GM23248 (cell line): Measurements from ENCODE around the gene ST7. TPM values are rescaled to one million over a fixed set of nuclear protein-coding genes. Genes with fewer than 3 reads are reported as not detected.
A peak's percentile ranks its signal among the peaks of the same experiment; 100 is the strongest.

Source experiments
- DNase-seq: peaks from one replicate; pipeline ENCODE4 v3.0.0-alpha.2; 2015
- H2AFZ ChIP-seq: fragments of 200-600 bp; sonication (generic); 2 replicates; pipeline ENCODE4 v1.6.1; 2016; ENCODE audit warnings: antibody characterized with exemption
- H3F3A ChIP-seq: fragments of 200-600 bp; sonication (generic); 2 replicates; pipeline ENCODE4 v1.6.1; 2016; ENCODE audit warnings: mild to moderate bottlenecking, antibody characterized with exemption, mixed run types; ENCODE audit not compliant: insufficient read depth
- H3K27ac ChIP-seq: fragments of 200-600 bp; sonication (generic); 2 replicates; pipeline ENCODE4 v1.5.1; 2016; ENCODE audit warnings: mild to moderate bottlenecking
- H3K27me3 ChIP-seq: fragments of 200-600 bp; sonication (generic); replicated peaks from 2 replicates; pipeline ENCODE4 v1.6.1; 2016; ENCODE audit warnings: mild to moderate bottlenecking; ENCODE audit not compliant: insufficient read depth
- H3K36me3 ChIP-seq: fragments of 200-600 bp; sonication (generic); 2 replicates; pipeline ENCODE4 v1.6.1; 2016; ENCODE audit warnings: low read depth, mild to moderate bottlenecking
- H3K4me1 ChIP-seq: fragments of 200-600 bp; sonication (generic); 2 replicates; pipeline ENCODE4 v1.6.1; 2016; ENCODE audit warnings: mild to moderate bottlenecking; ENCODE audit not compliant: insufficient read depth
- H3K4me2 ChIP-seq: fragments of 200-600 bp; sonication (generic); one replicate; pipeline ENCODE4 v1.6.1; 2016; ENCODE audit warnings: mild to moderate bottlenecking; ENCODE audit not compliant: unreplicated experiment
- H3K4me3 ChIP-seq: fragments of 200-600 bp; sonication (generic); 2 replicates; pipeline ENCODE4 v1.5.1; 2016; ENCODE audit warnings: mild to moderate bottlenecking
- H3K79me2 ChIP-seq: fragments of 200-600 bp; sonication (generic); 2 replicates; pipeline ENCODE4 v1.6.1; 2016; ENCODE audit warnings: mild to moderate bottlenecking; ENCODE audit not compliant: insufficient read depth
- H3K9ac ChIP-seq: fragments of 200-600 bp; sonication (generic); 2 replicates; pipeline ENCODE4 v1.6.1; 2016; ENCODE audit warnings: mild to moderate bottlenecking
- H3K9me2 ChIP-seq: fragments of 200-600 bp; sonication (generic); 2 replicates; pipeline ENCODE4 v1.6.1; 2016; ENCODE audit warnings: mixed run types, mild to moderate bottlenecking, moderate library complexity; ENCODE audit not compliant: insufficient read depth
- H3K9me3 ChIP-seq: fragments of 200-600 bp; sonication (generic); one replicate; pipeline ENCODE4 v1.6.1; 2017; ENCODE audit warnings: low read depth
- H4K20me1 ChIP-seq: fragments of 200-600 bp; sonication (generic); 2 replicates; pipeline ENCODE4 v1.6.0; 2016; ENCODE audit not compliant: insufficient read depth
- EZH2 ChIP-seq: fragments of 200-600 bp; sonication (generic); IDR thresholded peaks from 2 replicates; pipeline ENCODE4 v1.6.1; 2018; ENCODE audit warnings: antibody characterized with exemption, mild to moderate bottlenecking; ENCODE audit not compliant: insufficient read depth, poor library complexity, severe bottlenecking
- EZH2phosphoT487 ChIP-seq: fragments of 200-600 bp; sonication (generic); IDR thresholded peaks from 2 replicates; pipeline ENCODE4 v1.6.1; 2018; ENCODE audit warnings: antibody characterized with exemption, moderate library complexity, mild to moderate bottlenecking, low read depth; ENCODE audit not compliant: insufficient read depth
- WGBS, 2 experiments: methylation state at CpG; one replicate each; pipeline ENCODE4 v1.1.6; 2015 to 2017; ENCODE audit warnings: low lambda C conversion rate in 2 of 2, low coverage in 1 of 2; ENCODE audit errors: missing lambda C conversion rate in 2 of 2; 5-methylcytosine and 5-hydroxymethylcytosine counted together
- in situ Hi-C: fragments of 300-500 bp; cut with MboI; formaldehyde crosslinking; loops from 2 replicates; pipeline ENCODE4 v1.15.0; 2020
- polyA plus RNA-seq: library from polyadenylated mRNA; unstranded; fragments of >200 nt; fragmentation: Nextera tagmentation; extraction: Ambion mirVana; gene quantifications from 2 replicates; pipeline ENCODE4 v1.2.1, GENCODE V29; 2016
- total RNA-seq: library from RNA; depleted of rRNA; stranded (reverse); fragments of >200 nt; shearing (Covaris generic); gene quantifications from 2 replicates; pipeline ENCODE4 v1.2.3, GENCODE V29; 2014

Gene ST7
- total and polyA plus RNA-seq, 2 experiments from 2014 or later: 17.8 to 21.9 TPM

DNA sequence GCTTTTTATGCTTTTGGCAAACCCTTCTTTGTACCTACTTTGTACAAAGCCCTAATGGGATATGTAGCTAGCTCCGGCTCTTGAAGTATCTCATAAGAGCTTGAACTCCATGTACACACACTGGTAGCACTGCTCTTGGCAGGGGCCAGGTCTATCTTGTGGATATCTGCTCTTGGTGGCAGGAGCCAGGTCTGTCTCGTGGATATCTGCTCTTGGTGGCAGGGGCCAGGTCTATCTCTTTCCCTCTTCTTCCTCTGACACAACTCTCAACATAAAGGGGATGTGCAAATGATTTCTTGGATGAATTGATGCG lies 277.7 kb downstream of the ST7 start:
- Histone ChIP-seq H3K4me3 (no peak overlapping the region), H3K27ac (0 out of 2 replicates have a peak overlapping the region, but pooled peaks have one; percentile 57), H3K4me2 (no peak overlapping the region), H3F3A (peaks cover 18% of the 10 kb centered on the region), H3K9me3 (no peaks in the 10 kb centered on the region), H2AFZ (no peak overlapping the region), H4K20me1 (no peaks in the 10 kb centered on the region), H3K79me2 (no peaks in the 10 kb centered on the region), H3K4me1 (peaks cover 21% of the 10 kb centered on the region), H3K9me2 (no peaks in the 10 kb centered on the region), H3K27me3 (no peaks in the 10 kb centered on the region), H3K36me3 (no peaks in the 10 kb centered on the region), H3K9ac (no peak overlapping the region)
- in situ Hi-C loops: no loop called here
- 94 to 95% methylated on average over 3 of the region's 3 CpGs for WGBS, 2 experiments
- DNase-seq: peak; percentile 15
- TF ChIP-seq EZH2 (no peak), EZH2phosphoT487 (no peak)

DNA sequence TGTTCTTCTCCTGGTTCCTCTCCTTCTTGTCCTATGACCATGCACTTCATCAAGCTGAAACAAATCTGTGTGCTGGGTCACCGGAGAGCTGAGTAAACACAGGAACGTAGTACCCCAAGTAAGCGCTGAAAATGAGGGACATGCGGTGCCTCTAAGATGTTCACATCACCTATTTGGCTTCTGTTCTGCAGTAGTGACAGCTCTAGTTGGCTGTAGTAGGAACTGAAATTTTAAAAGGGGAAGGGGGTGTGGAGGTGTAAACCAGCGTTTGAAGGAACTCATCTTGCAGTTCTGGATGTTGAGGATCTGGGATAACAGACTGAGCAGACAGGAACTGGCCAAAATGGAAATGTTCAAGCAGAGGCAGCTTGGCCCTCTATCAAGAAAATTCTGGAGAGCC lies 284.3 kb downstream of the ST7 start:
- DNase-seq: no peak
- no peaks in the 10 kb centered on the region for H3K4me1 ChIP-seq
- no peak overlapping the region for H3K4me2 ChIP-seq
- no peak overlapping the region for H3K27ac ChIP-seq
- no peak overlapping the region for H3K9ac ChIP-seq
- no peak overlapping the region for H3K4me3 ChIP-seq
- WGBS, 2 experiments: 73 to 77% methylated on average over 5 of the region's 5 CpGs
- no peaks in the 10 kb centered on the region for H3K27me3 ChIP-seq
- H4K20me1 ChIP-seq: no peaks in the 10 kb centered on the region
- H3F3A ChIP-seq: no peaks in the 10 kb centered on the region
- H2AFZ ChIP-seq: no peak overlapping the region
- TF ChIP-seq EZH2phosphoT487 (no peak), EZH2 (no peak)
- in situ Hi-C loops: no loop called here
- H3K36me3 ChIP-seq: no peaks in the 10 kb centered on the region
- H3K9me2 ChIP-seq: no peaks in the 10 kb centered on the region
- no peaks in the 10 kb centered on the region for H3K79me2 ChIP-seq
- H3K9me3 ChIP-seq: no peaks in the 10 kb centered on the region

DNA sequence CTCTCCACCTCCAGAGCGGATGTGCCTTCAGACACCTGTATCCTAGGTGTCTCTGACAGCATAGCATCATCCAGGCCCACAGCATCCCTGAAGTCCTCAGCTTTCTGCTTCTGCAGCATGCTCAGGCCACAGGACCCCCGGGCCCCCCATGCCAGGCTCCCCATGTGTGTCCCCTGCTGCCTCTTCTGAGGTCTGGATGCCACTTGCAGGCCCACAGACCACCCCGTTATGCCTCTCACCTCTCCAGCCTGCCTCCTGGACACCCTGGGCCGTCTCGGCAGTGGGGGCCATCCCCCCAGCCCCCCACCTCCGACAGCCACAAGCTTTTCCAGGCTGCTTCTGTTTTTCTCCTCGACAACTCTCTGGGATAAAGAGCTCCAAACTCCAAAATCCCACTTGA lies 285.2 kb downstream of the ST7 start:
- H2AFZ ChIP-seq: no peak overlapping the region
- no peaks in the 10 kb centered on the region for H3K79me2 ChIP-seq
- no peak for TF ChIP-seq EZH2phosphoT487
- no peak for TF ChIP-seq EZH2
- H3K36me3 ChIP-seq: no peaks in the 10 kb centered on the region
- H3K27me3 ChIP-seq: no peaks in the 10 kb centered on the region
- no peak overlapping the region for H3K27ac ChIP-seq
- H3K4me3 ChIP-seq: no peak overlapping the region
- no peak overlapping the region for H3K4me2 ChIP-seq
- no peaks in the 10 kb centered on the region for H3K9me2 ChIP-seq
- no peaks in the 10 kb centered on the region for H4K20me1 ChIP-seq
- H3K9ac ChIP-seq: no peak overlapping the region
- H3K4me1 ChIP-seq: no peaks in the 10 kb centered on the region
- DNase-seq: no peak
- WGBS, 2 experiments: 74 to 79% methylated on average over 6 to 7 of the region's 7 CpGs
- H3F3A ChIP-seq: no peaks in the 10 kb centered on the region
- in situ Hi-C loops: no loop called here
- no peaks in the 10 kb centered on the region for H3K9me3 ChIP-seq

DNA sequence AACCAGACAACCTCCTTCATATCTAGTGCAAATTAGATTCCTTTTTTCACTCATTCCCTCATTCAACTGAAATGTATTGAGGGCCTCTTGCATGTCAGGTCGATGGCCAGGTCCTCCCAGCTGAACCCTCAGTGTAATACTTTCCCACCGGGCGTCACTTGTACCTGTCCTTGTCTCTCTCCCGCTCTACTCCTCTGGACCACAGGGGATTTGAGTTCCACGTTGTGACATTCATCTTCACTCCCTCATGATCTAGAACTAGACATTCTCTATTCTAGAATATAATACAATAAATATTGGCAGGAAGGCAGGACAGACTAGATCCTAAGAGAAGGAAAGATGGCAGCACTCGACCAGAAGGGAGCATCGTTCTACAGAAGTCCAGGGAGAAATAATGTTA lies 285.6 kb downstream of the ST7 start:
- TF ChIP-seq EZH2phosphoT487 (no peak), EZH2 (no peak)
- no peak overlapping the region for H3K4me2 ChIP-seq
- in situ Hi-C loops: no loop called here

DNA sequence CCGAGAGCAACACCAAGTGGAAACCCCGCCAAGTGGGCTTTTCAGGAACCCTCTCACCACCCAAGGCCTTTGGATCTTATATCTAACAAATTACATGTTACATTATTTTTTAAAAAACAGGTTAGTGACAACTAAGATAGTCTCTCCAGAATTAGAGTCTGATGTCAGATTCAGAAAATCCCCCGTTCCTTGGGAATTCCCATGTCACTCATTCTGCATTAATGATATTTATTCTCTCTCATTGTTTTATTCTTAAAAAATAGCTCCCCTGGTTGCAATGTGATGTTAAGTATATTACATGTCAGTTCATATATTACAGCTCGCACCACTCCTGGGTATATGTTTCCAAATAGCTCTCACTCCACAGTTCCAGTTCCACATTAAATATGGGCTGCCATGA lies 287.8 kb downstream of the ST7 start:
- Histone ChIP-seq H3K36me3 (no peaks in the 10 kb centered on the region), H3K4me1 (no peaks in the 10 kb centered on the region), H3K9ac (no peak overlapping the region), H3K4me3 (no peak overlapping the region), H3F3A (no peaks in the 10 kb centered on the region), H3K27me3 (no peaks in the 10 kb centered on the region), H3K9me2 (no peaks in the 10 kb centered on the region), H3K79me2 (no peaks in the 10 kb centered on the region), H3K27ac (no peak overlapping the region), H3K4me2 (no peak overlapping the region), H3K9me3 (no peaks in the 10 kb centered on the region), H2AFZ (no peak overlapping the region), H4K20me1 (no peaks in the 10 kb centered on the region)
- TF ChIP-seq EZH2phosphoT487 (no peak), EZH2 (no peak)
- in situ Hi-C loops: no loop called here
- no peak for DNase-seq
- 82% methylated on average over 4 of the region's 4 CpGs for WGBS, 2 experiments

More for the DNA sequence above, 285.6 kb downstream of the ST7 start:
- no peak overlapping the region for H3K27ac ChIP-seq
- H3K9ac ChIP-seq: no peak overlapping the region
- H3K9me2 ChIP-seq: no peaks in the 10 kb centered on the region
- H3F3A ChIP-seq: no peaks in the 10 kb centered on the region
- no peaks in the 10 kb centered on the region for H3K4me1 ChIP-seq
- no peaks in the 10 kb centered on the region for H3K79me2 ChIP-seq
- H2AFZ ChIP-seq: no peak overlapping the region
- H3K9me3 ChIP-seq: no peaks in the 10 kb centered on the region
- H3K27me3 ChIP-seq: no peaks in the 10 kb centered on the region
- DNase-seq: no peak
- no peak overlapping the region for H3K4me3 ChIP-seq
- no peaks in the 10 kb centered on the region for H3K36me3 ChIP-seq
- H4K20me1 ChIP-seq: no peaks in the 10 kb centered on the region
- 66 to 71% methylated on average over 7 of the region's 7 CpGs for WGBS, 2 experiments
